K562 (cell line): Measurements from ENCODE around the gene MEGF11. TPM values are rescaled to one million over a fixed set of nuclear protein-coding genes. Genes with fewer than 3 reads are reported as not detected.

Experiments used
- FOXK1 ChIP-seq: sonication (generic); formaldehyde crosslinking; IDR thresholded peaks from 2 replicates; pipeline ENCODE4 v1.8.0; 2022; ENCODE audit warnings: missing genetic modification reagents, mild to moderate bottlenecking, borderline replicate concordance
- IRF2 ChIP-seq: sonication (generic); formaldehyde crosslinking; IDR thresholded peaks from 2 replicates; pipeline ENCODE4 v1.8.1; 2022; ENCODE audit warnings: mild to moderate bottlenecking, missing genetic modification reagents
- MNT ChIP-seq, 2 experiments: fragments of 450-650 bp; conservative IDR thresholded peaks; 2 replicates each; pipeline ENCODE4 v1.6.1; 2017; ENCODE audit warnings: mild to moderate bottlenecking in 2 of 2, moderate library complexity in 2 of 2
- MXI1 ChIP-seq: IDR thresholded peaks from 2 replicates; pipeline ENCODE4 v1.6.1; 2011; ENCODE audit warnings: low read depth, mild to moderate bottlenecking, improper control_type of control experiment, low read length
- NFE2 ChIP-seq: IDR thresholded peaks from 2 replicates; pipeline ENCODE4 v1.6.1; 2014; ENCODE audit warnings: antibody characterized with exemption, low read depth
- NFIC ChIP-seq: fragments of 450-650 bp; IDR thresholded peaks from 2 replicates; pipeline ENCODE4 v1.6.1; 2017; ENCODE audit warnings: mild to moderate bottlenecking, inconsistent platforms
- TBP ChIP-seq: optimal IDR thresholded peaks from 2 replicates; pipeline ENCODE3; 2011; ENCODE audit warnings: low read depth, low read length, improper control_type of control experiment
- TEAD4 ChIP-seq, 2 experiments: sonication (generic) in 1 of 2; formaldehyde crosslinking in 1 of 2; IDR thresholded peaks; 2 replicates each; pipeline versions ENCODE4 v1.6.1 to v1.8.0; 2012 to 2022; ENCODE audit warnings: borderline replicate concordance in 1 of 2, inconsistent platforms in 1 of 2, low read length in 1 of 2, mild to moderate bottlenecking in 1 of 2, missing genetic modification reagents in 1 of 2
- ZC3H11A ChIP-seq: IDR thresholded peaks from 2 replicates; pipeline ENCODE4 v1.6.1; 2012; ENCODE audit warnings: low read depth, low read length, improper control_type of control experiment
- ZNF592 ChIP-seq: fragments of 450-650 bp; IDR thresholded peaks from 2 replicates; pipeline ENCODE4 v1.6.1; 2017; ENCODE audit warnings: antibody characterized with exemption, mild to moderate bottlenecking
- polyA plus RNA-seq, 8 experiments: library from polyadenylated mRNA; depleted of rRNA in 4 of 8; stranded (reverse) in 5 of 8; unstranded in 3 of 8; fragments of >200 nt; fragmentation: Nextera tagmentation in 2 of 8; fragmentation: Illumina TruSeq in 1 of 8; extraction: Ambion mirVana in 2 of 8; extraction: Trizol in 1 of 8; gene quantifications; 2 replicates each; pipeline versions ENCODE4 v1.2.1 to v1.2.3, GENCODE V29; 2011 to 2014; ENCODE audit warnings: inconsistent platforms in 1 of 8, missing spikeins in 1 of 8
- total RNA-seq, 7 experiments: library from RNA; depleted of rRNA in 6 of 7; stranded (reverse); fragments of >200 nt in 6 of 7; fragmentation: Illumina TruSeq in 2 of 7; extraction: Trizol in 2 of 7; gene quantifications; 2 replicates each; pipeline versions ENCODE4 v1.2.1 to v1.2.3, GENCODE V29; 2011 to 2021; ENCODE audit warnings: low replicate concordance in 1 of 7

MEGF11 gene
- total and polyA plus RNA-seq, 9 of the 15 experiments (the other 6 are each of a cell fraction or from before 2014, with no cell fraction given), result 0.06 to 0.23 (median 0.20) TPM; not detected in 6

GRCh38 chr15:65862682-65863081, 390.9 kb downstream of the MEGF11 start (continued):
- TF ChIP-seq MXI1, result peak; percentile 46; the same call in 1 of the 2 replicates
- TF ChIP-seq NFIC, result 0 out of 2 replicates have a peak, but pooled peaks have one; percentile 9
- 0 out of 2 replicates have a peak, but pooled peaks have one; percentile 13 for TF ChIP-seq NFE2
- 0 out of 2 replicates have a peak, but pooled peaks have one; percentile 26 for TF ChIP-seq TEAD4 (IDR thresholded peaks at IDR 0.05; ENCODE audit: low read length)
- TF ChIP-seq TEAD4 (CRISPR knock-in tag; IDR thresholded peaks at IDR 0.05; ENCODE audit: borderline replicate concordance), result no peak
- TF ChIP-seq IRF2 (CRISPR knock-in tag), result no peak
- TF ChIP-seq ZNF592, result peak; percentile 44; the same call in 1 of the 2 replicates
- no peak for TF ChIP-seq ZC3H11A
- TF ChIP-seq MNT (conservative IDR thresholded peaks at IDR 0.05), result peak; percentile 96 to 97
- TF ChIP-seq TBP, result peak; percentile 26
- TF ChIP-seq FOXK1 (CRISPR knock-in tag), result no peak
